ENCODE results near the gene GC. TPM values are rescaled to one million over a fixed set of nuclear protein-coding genes. Genes with fewer than 3 reads are reported as not detected.

GC gene
- total and polyA plus RNA-seq, 7 experiments from 2014 or later = not detected

- POLR2A ChIA-PET = no interaction called here
- Histone ChIP-seq H3K36me3 (ENCODE audit: control insufficient read depth in 2 of 3, insufficient read depth in 3 of 3, low read length in 3 of 3) (no peaks in the 10 kb centered on the region), H3K4me3 (ENCODE audit: low read length) (no peak overlapping the region), H3K27me3 (ENCODE audit: control insufficient read depth in 2 of 2, insufficient read depth in 2 of 2, low read length in 2 of 2) (no peaks in the 10 kb centered on the region), H3K4me1 (ENCODE audit: control insufficient read depth in 2 of 2, insufficient read depth in 2 of 2, low read length in 2 of 2) (no peaks in the 10 kb centered on the region), H3K9me3 (ENCODE audit: control insufficient read depth in 2 of 3, low read length in 3 of 3) (no peaks in the 10 kb centered on the region), H3K27ac (ENCODE audit: low read depth, low read length) (no peak overlapping the region)
- DNase-seq (no peak), ATAC-seq (no peak)
- H3K4me3 Mint-ChIP-seq = no peak overlapping the region
- CTCF ChIA-PET = no interaction called here
- H3K27ac Mint-ChIP-seq = no peak overlapping the region
- H3K36me3 Mint-ChIP-seq = no peaks in the 10 kb centered on the region
- peaks cover 0 to 3% (median 0%) of the 10 kb centered on the region in 11 donors for H3K9me3 Mint-ChIP-seq
- H3K27me3 Mint-ChIP-seq = peaks cover 0 to 11% (median 0%) of the 10 kb centered on the region in 5 donors
- intact Hi-C loops (cut with micrococcal nuclease) = no loop called here
- H3K4me1 Mint-ChIP-seq = peaks cover 0 to 1% (median 0%) of the 10 kb centered on the region in 7 donors
These were observed 804 bp upstream of the GC start for GRCh38 chr4:71784569-71785197.

- Histone ChIP-seq H3K4me1 (ENCODE audit: control insufficient read depth in 2 of 2, insufficient read depth in 2 of 2, low read length in 2 of 2) (no peaks in the 10 kb centered on the region), H3K36me3 (ENCODE audit: control insufficient read depth in 2 of 3, insufficient read depth in 3 of 3, low read length in 3 of 3) (no peaks in the 10 kb centered on the region), H3K27me3 (ENCODE audit: control insufficient read depth in 2 of 2, insufficient read depth in 2 of 2, low read length in 2 of 2) (no peaks in the 10 kb centered on the region), H3K9me3 (ENCODE audit: control insufficient read depth in 2 of 3, low read length in 3 of 3) (no peaks in the 10 kb centered on the region), H3K27ac (ENCODE audit: low read depth, low read length) (no peak overlapping the region), H3K4me3 (ENCODE audit: low read length) (no peak overlapping the region)
- CTCF ChIA-PET = no interaction called here
- Mint-ChIP-seq H3K4me3 (no peak overlapping the region), H3K27me3 (peaks cover 0 to 16% (median 3%) of the 10 kb centered on the region in 5 donors), H3K27ac (no peak overlapping the region), H3K9me3 (peaks cover 0 to 4% (median 0%) of the 10 kb centered on the region in 11 donors), H3K4me1 (no peaks in the 10 kb centered on the region), H3K36me3 (no peaks in the 10 kb centered on the region)
- ATAC-seq (no peak), DNase-seq (no peak)
- intact Hi-C loops (cut with micrococcal nuclease) = no loop called here
- POLR2A ChIA-PET = no interaction called here
These were observed 6.0 kb downstream of the GC start for GRCh38 chr4:71777891-71778290.

- POLR2A ChIA-PET = no interaction called here
These were observed 8.4 kb downstream of the GC start for GRCh38 chr4:71775449-71775848.

GRCh38 chr4:71774136-71774535 is 9.7 kb downstream of the GC start:
- H3K4me1 Mint-ChIP-seq = no peaks in the 10 kb centered on the region
- H3K27me3 Mint-ChIP-seq = peaks cover 0 to 22% (median 6%) of the 10 kb centered on the region in 5 donors
- no peak overlapping the region for H3K27ac ChIP-seq (ENCODE audit: low read depth, low read length)
- no peaks in the 10 kb centered on the region for H3K36me3 Mint-ChIP-seq
- H3K9me3 ChIP-seq (ENCODE audit: control insufficient read depth in 2 of 3, low read length in 3 of 3) = no peaks in the 10 kb centered on the region
- intact Hi-C loops (cut with micrococcal nuclease) = no loop called here
- no peaks in the 10 kb centered on the region for H3K36me3 ChIP-seq (ENCODE audit: control insufficient read depth in 2 of 3, insufficient read depth in 3 of 3, low read length in 3 of 3)
- no peak overlapping the region for H3K27ac Mint-ChIP-seq
- POLR2A ChIA-PET = no interaction called here
- H3K27me3 ChIP-seq (ENCODE audit: control insufficient read depth in 2 of 2, insufficient read depth in 2 of 2, low read length in 2 of 2) = no peaks in the 10 kb centered on the region
- H3K4me3 ChIP-seq (ENCODE audit: low read length) = no peak overlapping the region
- no peak overlapping the region for H3K4me3 Mint-ChIP-seq
- CTCF ChIA-PET = no interaction called here
- ATAC-seq (no peak), DNase-seq (no peak)
- H3K4me1 ChIP-seq (ENCODE audit: control insufficient read depth in 2 of 2, insufficient read depth in 2 of 2, low read length in 2 of 2) = no peaks in the 10 kb centered on the region
- peaks cover 0 to 4% (median 0%) of the 10 kb centered on the region in 11 donors for H3K9me3 Mint-ChIP-seq

More at GRCh38 chr4:71775449-71775848, 8.4 kb downstream of the GC start:
- H3K9me3 ChIP-seq (ENCODE audit: control insufficient read depth in 2 of 3, low read length in 3 of 3) = no peaks in the 10 kb centered on the region
- CTCF ChIA-PET = no interaction called here
- Mint-ChIP-seq H3K4me3 (no peak overlapping the region), H3K27ac (no peak overlapping the region), H3K36me3 (no peaks in the 10 kb centered on the region), H3K4me1 (no peaks in the 10 kb centered on the region), H3K27me3 (peaks cover 0 to 17% (median 3%) of the 10 kb centered on the region in 5 donors), H3K9me3 (peaks cover 0 to 4% (median 0%) of the 10 kb centered on the region in 11 donors)
- no peak overlapping the region for H3K4me3 ChIP-seq (ENCODE audit: low read length)
- no peaks in the 10 kb centered on the region for H3K36me3 ChIP-seq (ENCODE audit: control insufficient read depth in 2 of 3, insufficient read depth in 3 of 3, low read length in 3 of 3)
- no peaks in the 10 kb centered on the region for H3K27me3 ChIP-seq (ENCODE audit: control insufficient read depth in 2 of 2, insufficient read depth in 2 of 2, low read length in 2 of 2)
- intact Hi-C loops (cut with micrococcal nuclease) = no loop called here
- DNase-seq (no peak), ATAC-seq (no peak)
- no peak overlapping the region for H3K27ac ChIP-seq (ENCODE audit: low read depth, low read length)
- H3K4me1 ChIP-seq (ENCODE audit: control insufficient read depth in 2 of 2, insufficient read depth in 2 of 2, low read length in 2 of 2) = no peaks in the 10 kb centered on the region

GRCh38 chr4:71773004-71773403 is 10.9 kb downstream of the GC start:
- Mint-ChIP-seq H3K4me3 (no peak overlapping the region), H3K36me3 (no peaks in the 10 kb centered on the region), H3K9me3 (peaks cover 0 to 6% (median 0%) of the 10 kb centered on the region in 11 donors), H3K27me3 (peaks cover 0 to 22% (median 6%) of the 10 kb centered on the region in 5 donors), H3K4me1 (no peaks in the 10 kb centered on the region), H3K27ac (no peak overlapping the region)
- no peak overlapping the region for H3K27ac ChIP-seq (ENCODE audit: low read depth, low read length)
- no peaks in the 10 kb centered on the region for H3K4me1 ChIP-seq (ENCODE audit: control insufficient read depth in 2 of 2, insufficient read depth in 2 of 2, low read length in 2 of 2)
- H3K9me3 ChIP-seq (ENCODE audit: control insufficient read depth in 2 of 3, low read length in 3 of 3) = no peaks in the 10 kb centered on the region
- H3K36me3 ChIP-seq (ENCODE audit: control insufficient read depth in 2 of 3, insufficient read depth in 3 of 3, low read length in 3 of 3) = no peaks in the 10 kb centered on the region
- H3K27me3 ChIP-seq (ENCODE audit: control insufficient read depth in 2 of 2, insufficient read depth in 2 of 2, low read length in 2 of 2) = no peaks in the 10 kb centered on the region
- CTCF ChIA-PET = no interaction called here
- intact Hi-C loops (cut with micrococcal nuclease) = no loop called here
- no peak for DNase-seq
- POLR2A ChIA-PET = no interaction called here
- ATAC-seq = no peak
- H3K4me3 ChIP-seq (ENCODE audit: low read length) = no peak overlapping the region

- no peaks in the 10 kb centered on the region for H3K27me3 ChIP-seq (ENCODE audit: control insufficient read depth in 2 of 2, insufficient read depth in 2 of 2, low read length in 2 of 2)
- Mint-ChIP-seq H3K27me3 (peaks cover 0 to 22% (median 6%) of the 10 kb centered on the region in 5 donors), H3K36me3 (no peaks in the 10 kb centered on the region), H3K27ac (no peak overlapping the region), H3K4me3 (no peak overlapping the region), H3K4me1 (no peaks in the 10 kb centered on the region), H3K9me3 (peaks cover 0 to 6% (median 0%) of the 10 kb centered on the region in 11 donors)
- no peaks in the 10 kb centered on the region for H3K9me3 ChIP-seq (ENCODE audit: control insufficient read depth in 2 of 3, low read length in 3 of 3)
- ATAC-seq (no peak), DNase-seq (no peak)
- no peak overlapping the region for H3K27ac ChIP-seq (ENCODE audit: low read depth, low read length)
- no peak overlapping the region for H3K4me3 ChIP-seq (ENCODE audit: low read length)
- intact Hi-C loops (cut with micrococcal nuclease) = no loop called here
- CTCF ChIA-PET = no interaction called here
- POLR2A ChIA-PET = no interaction called here
- H3K4me1 ChIP-seq (ENCODE audit: control insufficient read depth in 2 of 2, insufficient read depth in 2 of 2, low read length in 2 of 2) = no peaks in the 10 kb centered on the region
- no peaks in the 10 kb centered on the region for H3K36me3 ChIP-seq (ENCODE audit: control insufficient read depth in 2 of 3, insufficient read depth in 3 of 3, low read length in 3 of 3)
These were observed 11.3 kb downstream of the GC start for GRCh38 chr4:71772592-71772991.

GRCh38 chr4:71771613-71772012 is 12.3 kb downstream of the GC start:
- no peaks in the 10 kb centered on the region for H3K27me3 ChIP-seq (ENCODE audit: control insufficient read depth in 2 of 2, insufficient read depth in 2 of 2, low read length in 2 of 2)
- Mint-ChIP-seq H3K9me3 (peaks cover 0 to 6% (median 0%) of the 10 kb centered on the region in 11 donors), H3K4me1 (no peaks in the 10 kb centered on the region), H3K27me3 (peaks cover 0 to 20% (median 6%) of the 10 kb centered on the region in 5 donors), H3K36me3 (no peaks in the 10 kb centered on the region), H3K27ac (no peak overlapping the region), H3K4me3 (no peak overlapping the region)
- H3K36me3 ChIP-seq (ENCODE audit: control insufficient read depth in 2 of 3, insufficient read depth in 3 of 3, low read length in 3 of 3) = no peaks in the 10 kb centered on the region
- no peaks in the 10 kb centered on the region for H3K9me3 ChIP-seq (ENCODE audit: control insufficient read depth in 2 of 3, low read length in 3 of 3)
- POLR2A ChIA-PET = no interaction called here
- DNase-seq (no peak), ATAC-seq (no peak)
- no peak overlapping the region for H3K27ac ChIP-seq (ENCODE audit: low read depth, low read length)
- intact Hi-C loops (cut with micrococcal nuclease) = no loop called here
- no peaks in the 10 kb centered on the region for H3K4me1 ChIP-seq (ENCODE audit: control insufficient read depth in 2 of 2, insufficient read depth in 2 of 2, low read length in 2 of 2)
- CTCF ChIA-PET = no interaction called here
- H3K4me3 ChIP-seq (ENCODE audit: low read length) = no peak overlapping the region
